Heart right ventricle (tissue), 16 donors: ENCODE measurements around the gene PNLIPRP2. TPM values are rescaled to one million over a fixed set of nuclear protein-coding genes. Genes with fewer than 3 reads are reported as not detected.

Source experiments
- ATAC-seq, 8 donors: fragments of 200-7000 bp; cut with Tn5 transposase; one replicate each; pipeline ENCODE4 v1.9.1; 2020; ENCODE audit warnings: mild to moderate bottlenecking in 8 of 8, moderate library complexity in 8 of 8, moderate number of reproducible peaks in 1 of 8
- DNase-seq, 2 donors: peaks; one replicate each; pipeline ENCODE4 v3.0.0-alpha.2; 2020
- H3K27ac ChIP-seq, 10 donors: fragments of 200-600 bp; sonication (generic) in 2 of 10; one replicate each; pipeline versions ENCODE4 v1.5.0 to v1.8.0; 2020 to 2022; ENCODE audit warnings: mild to moderate bottlenecking in 3 of 10
- H3K27me3 ChIP-seq, 7 donors: fragments of 200-600 bp; one replicate each; pipeline ENCODE4 v1.8.0; 2021 to 2022; ENCODE audit warnings: mild to moderate bottlenecking in 2 of 7
- H3K36me3 ChIP-seq, 9 donors: fragments of 200-600 bp; sonication (generic) in 1 of 9; one replicate each; pipeline versions ENCODE4 v1.5.0 to v1.8.0; 2020 to 2022; ENCODE audit warnings: mild to moderate bottlenecking in 2 of 9
- H3K4me1 ChIP-seq, 9 donors: fragments of 200-600 bp; sonication (generic) in 1 of 9; one replicate each; pipeline versions ENCODE4 v1.5.0 to v1.8.0; 2020 to 2022; ENCODE audit warnings: mild to moderate bottlenecking in 4 of 9
- H3K4me3 ChIP-seq, 10 donors: fragments of 200-600 bp; sonication (generic) in 2 of 10; one replicate each; pipeline versions ENCODE4 v1.5.0 to v1.8.0; 2020 to 2022; ENCODE audit warnings: mild to moderate bottlenecking in 7 of 10, moderate library complexity in 2 of 10
- H3K9me3 ChIP-seq, 11 donors: fragments of 200-600 bp in 10 of 11; sonication (generic) in 2 of 11; one replicate each; pipeline versions ENCODE4 v1.5.0 to v1.8.0; 2013 to 2022; ENCODE audit warnings: mild to moderate bottlenecking in 2 of 11, control low read depth in 1 of 11, moderate library complexity in 1 of 11
- WGBS, 2 donors: extraction: QIAGEN DNeasy Blood & Tissue Kit; methylation state at CpG; one replicate each; pipeline ENCODE4 v1.1.7; 2013; ENCODE audit warnings: inconsistent platforms in 1 of 2; 5-methylcytosine and 5-hydroxymethylcytosine counted together
- intact Hi-C, 10 donors: fragments of 100-400 bp; cut with DNase I; formaldehyde crosslinking; loops; one replicate each; pipeline versions ENCODE4 v1.11.1 to v1.14.2; 2022
- polyA plus RNA-seq, 2 donors: library from polyadenylated mRNA; stranded (reverse); fragments of 200-250 nt; gene quantifications; one replicate each; pipeline ENCODE4 v1.2.3, GENCODE V29; 2013
- total RNA-seq, 10 donors: library from RNA; stranded (reverse); fragmentation: NEBNext Ultra II Directional in 3 of 10; extraction: Animal tissue kit (Norgen Biotek cat#: 25700) in 3 of 10; gene quantifications; one replicate each; pipeline versions ENCODE4 v1.2.1 to v1.2.4, GENCODE V29; 2021 to 2023
- TF ChIP-seq, protein P1 (sequence below), 9 donors: fragments of 200-600 bp; sonication (generic) in 2 of 9; IDR thresholded peaks; one replicate each; pipeline versions ENCODE4 v1.5.0 to v1.8.0; 2021 to 2022; ENCODE audit warnings: antibody characterized with exemption in 9 of 9, mild to moderate bottlenecking in 5 of 9, moderate library complexity in 1 of 9
- donor health status: Arrhythmogenic right ventricular cardiomyopathy.
- donor health status: ischemic (EF 13 %, LVEDD 7.1; RV severe dilation, severe dysfunction).
- donor health status: healthy with polysubstance abuse.
- donor health status: DM: no; HTN: yes; CAD: no.
- donor health status: DM: no; HTN: no; CAD: no.
- donor health status: ischemic (EF 25% LVEDD 6.9; RV normal size, moderate dysfunction).
- donor health status: ischemic (EF 25% LVEDD 5.7; RV mildly dilated, moderate dysfunction).
- donor health status: healthy.
- donor health status: DM: yes; HTN: yes; CAD: no.
- donor health status: Ischemic cardiomyopathy.
- donor health status: ischemic (EF 35%, LVEDD 5.7; RV mildly dilated, moderate dysfunction).
- donor health status: nonischemic (EF 11% LVEDD 7.7; RV severe dilation, severe dysfunction).
- donor health status: DM: yes; HTN: yes; CAD: no.
- donor health status: PGD.
- donor health status: ischemic (EF 29% LVEDD 5.4; RV normal size, mild dysfunction).
- donor health status: nonischemic (EF 23%, LVEDD 6.1; RV moderate dilation, normal function).

PNLIPRP2 gene
- total and polyA plus RNA-seq, 12 donors = 0.20 TPM; not detected in 11

DNA sequence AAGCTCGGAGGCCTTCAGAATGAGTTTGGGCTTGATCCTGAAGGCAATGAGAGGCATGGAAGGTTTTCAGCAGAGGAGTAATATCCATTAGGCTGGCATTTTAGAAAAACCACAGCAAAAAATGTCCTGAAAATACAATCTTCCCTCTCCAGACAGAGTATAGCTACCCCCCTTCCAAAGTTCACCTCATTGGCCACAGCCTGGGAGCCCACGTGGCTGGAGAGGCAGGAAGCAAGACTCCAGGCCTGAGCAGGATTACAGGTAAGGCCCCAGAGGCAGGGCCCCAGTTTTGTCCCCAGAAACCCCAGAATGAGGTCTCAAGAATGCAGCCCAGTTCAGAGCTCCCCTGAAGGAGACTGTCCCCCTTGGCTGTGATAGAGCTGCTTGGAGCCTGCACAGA is 24.7 kb upstream of the PNLIPRP2 start:
- Histone ChIP-seq H3K4me3 (no peak overlapping the region), H3K4me1 (no peaks in the 10 kb centered on the region), H3K9me3 (no peaks in the 10 kb centered on the region), H3K27me3 (peaks cover 0 to 12% (median 4%) of the 10 kb centered on the region in 7 donors), H3K36me3 (no peaks in the 10 kb centered on the region), H3K27ac (no peak overlapping the region)
- 73 to 83% methylated on average over 2 of the region's 2 CpGs for WGBS, 2 donors
- intact Hi-C loops = no loop called here
- TF ChIP-seq, protein P1, sequence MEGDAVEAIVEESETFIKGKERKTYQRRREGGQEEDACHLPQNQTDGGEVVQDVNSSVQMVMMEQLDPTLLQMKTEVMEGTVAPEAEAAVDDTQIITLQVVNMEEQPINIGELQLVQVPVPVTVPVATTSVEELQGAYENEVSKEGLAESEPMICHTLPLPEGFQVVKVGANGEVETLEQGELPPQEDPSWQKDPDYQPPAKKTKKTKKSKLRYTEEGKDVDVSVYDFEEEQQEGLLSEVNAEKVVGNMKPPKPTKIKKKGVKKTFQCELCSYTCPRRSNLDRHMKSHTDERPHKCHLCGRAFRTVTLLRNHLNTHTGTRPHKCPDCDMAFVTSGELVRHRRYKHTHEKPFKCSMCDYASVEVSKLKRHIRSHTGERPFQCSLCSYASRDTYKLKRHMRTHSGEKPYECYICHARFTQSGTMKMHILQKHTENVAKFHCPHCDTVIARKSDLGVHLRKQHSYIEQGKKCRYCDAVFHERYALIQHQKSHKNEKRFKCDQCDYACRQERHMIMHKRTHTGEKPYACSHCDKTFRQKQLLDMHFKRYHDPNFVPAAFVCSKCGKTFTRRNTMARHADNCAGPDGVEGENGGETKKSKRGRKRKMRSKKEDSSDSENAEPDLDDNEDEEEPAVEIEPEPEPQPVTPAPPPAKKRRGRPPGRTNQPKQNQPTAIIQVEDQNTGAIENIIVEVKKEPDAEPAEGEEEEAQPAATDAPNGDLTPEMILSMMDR (IDR thresholded peaks at IDR 0.05) = no peak
- ATAC-seq (no peak), DNase-seq (no peak)

DNA sequence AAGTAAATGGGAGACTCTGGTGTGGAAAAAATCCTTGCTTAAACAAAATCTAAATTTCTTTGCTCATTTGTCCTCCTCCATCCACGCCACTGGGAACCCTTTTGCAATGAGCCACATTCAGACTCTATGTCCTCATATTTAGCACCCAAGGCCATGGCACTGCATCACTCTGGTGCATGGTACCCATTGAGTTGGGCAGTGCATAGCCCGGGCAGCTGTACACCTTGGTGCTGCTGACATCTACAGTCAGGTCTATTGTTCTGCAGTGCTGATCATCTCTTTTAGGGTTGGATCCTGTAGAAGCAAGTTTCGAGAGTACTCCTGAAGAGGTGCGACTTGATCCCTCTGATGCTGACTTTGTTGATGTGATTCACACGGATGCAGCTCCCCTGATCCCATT is 23.2 kb upstream of the PNLIPRP2 start:
- Histone ChIP-seq H3K4me1 (no peaks in the 10 kb centered on the region), H3K27me3 (peaks cover 0 to 12% (median 4%) of the 10 kb centered on the region in 7 donors), H3K4me3 (no peak overlapping the region), H3K36me3 (no peaks in the 10 kb centered on the region), H3K9me3 (no peaks in the 10 kb centered on the region), H3K27ac (no peak overlapping the region)
- 83% methylated on average over 5 of the region's 5 CpGs for WGBS, 2 donors
- no peak for ATAC-seq
- TF ChIP-seq, protein P1 (IDR thresholded peaks at IDR 0.05) = no peak
- DNase-seq = no peak
- intact Hi-C loops = no loop called here

DNA sequence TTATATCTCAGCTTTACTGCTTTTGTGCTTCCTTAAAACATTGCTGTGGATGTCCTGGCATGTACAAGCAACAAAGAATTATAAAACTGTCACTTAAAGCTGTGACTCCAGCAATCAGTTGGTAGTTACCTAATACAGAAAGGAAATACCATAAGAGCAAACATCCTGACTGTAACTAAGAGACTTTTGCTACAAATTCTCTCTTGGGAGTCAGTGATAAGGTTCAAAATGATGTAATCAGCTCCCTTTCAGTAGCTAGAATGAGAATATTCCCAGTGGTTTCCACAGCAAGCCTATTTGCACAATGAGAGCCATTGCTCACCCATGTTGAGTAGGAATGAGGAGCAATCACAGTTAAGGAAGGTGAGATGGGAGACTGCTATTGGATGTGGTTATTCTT is 22.4 kb upstream of the PNLIPRP2 start:
- intact Hi-C loops = no loop called here
- H3K27ac ChIP-seq = no peak overlapping the region
- no peaks in the 10 kb centered on the region for H3K4me1 ChIP-seq
- H3K36me3 ChIP-seq = no peaks in the 10 kb centered on the region
- no peak for DNase-seq
- H3K9me3 ChIP-seq = no peaks in the 10 kb centered on the region
- TF ChIP-seq, protein P1 (IDR thresholded peaks at IDR 0.05) = no peak
- ATAC-seq = no peak
- H3K4me3 ChIP-seq = no peak overlapping the region
- H3K27me3 ChIP-seq = peaks cover 0 to 12% (median 7%) of the 10 kb centered on the region in 7 donors

DNA sequence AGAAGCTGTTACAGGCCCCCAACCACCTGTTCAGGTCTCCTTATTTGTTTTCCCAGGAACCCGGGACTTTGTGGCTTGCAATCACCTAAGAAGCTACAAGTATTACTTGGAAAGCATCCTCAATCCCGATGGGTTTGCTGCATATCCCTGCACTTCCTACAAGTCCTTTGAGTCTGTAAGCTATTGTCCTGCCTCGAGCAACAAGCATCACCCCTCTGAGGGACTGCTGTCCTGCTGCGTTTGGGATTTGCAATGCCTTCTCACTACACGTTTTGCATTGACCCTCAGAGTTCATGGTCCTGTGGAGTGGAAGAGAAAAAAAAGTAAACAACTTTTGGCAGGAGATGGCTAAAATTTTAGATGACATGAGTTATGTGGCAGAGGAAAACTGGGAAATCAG is 20.8 kb upstream of the PNLIPRP2 start:
- no peaks in the 10 kb centered on the region for H3K36me3 ChIP-seq
- no peak overlapping the region for H3K27ac ChIP-seq
- ATAC-seq (no peak), DNase-seq (no peak)
- peaks cover 0 to 11% (median 7%) of the 10 kb centered on the region in 7 donors for H3K27me3 ChIP-seq
- WGBS, 2 donors = 49 to 51% methylated on average over 5 of the region's 5 CpGs
- intact Hi-C loops = no loop called here
- TF ChIP-seq, protein P1 (IDR thresholded peaks at IDR 0.05) = no peak
- no peak overlapping the region for H3K4me3 ChIP-seq
- no peaks in the 10 kb centered on the region for H3K9me3 ChIP-seq
- no peaks in the 10 kb centered on the region for H3K4me1 ChIP-seq
